HG02840 (cell line): ENCODE data around the gene ZNF860.

Experiments used
- ATAC-seq: cut with Tn5 transposase; IDR thresholded peaks from one replicate; pipeline ENCODE4 v1.9.1; 2021; ENCODE audit warnings: mild to moderate bottlenecking, moderate library complexity, moderate number of reproducible peaks; ENCODE audit not compliant: unreplicated experiment, low FRiP score

Gene ZNF860

DNA sequence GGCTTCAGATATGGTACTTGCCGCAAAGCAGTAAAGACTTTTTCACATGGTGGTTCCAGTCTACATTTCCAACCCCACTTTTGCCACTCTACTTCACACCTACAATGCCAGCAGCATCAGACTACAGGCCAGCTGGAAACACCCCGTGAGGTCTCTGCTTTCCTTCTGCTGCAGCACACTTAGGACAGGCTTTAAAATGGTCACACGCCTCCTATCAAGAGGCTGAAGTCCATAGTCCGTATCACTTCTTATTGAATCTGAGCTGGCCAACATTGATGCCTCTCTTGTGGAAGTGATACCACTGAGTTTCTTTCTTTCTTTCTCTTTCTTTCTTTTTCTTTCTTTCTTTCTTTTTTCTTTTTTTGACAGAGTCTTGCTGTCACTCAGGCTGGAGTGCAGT, 59.8 kb downstream of the ZNF860 start:
- no peak for ATAC-seq
